Stimulated activated CD8-positive, alpha-beta memory T cell treated with anti-CD3 and anti-CD28 coated beads, Interleukin-7, amount 100 ng/mL, for 24 hours (primary cell): ENCODE measurements around the gene VAV3.
A peak's percentile ranks its signal among the peaks of the same experiment; 100 is the strongest.

Source experiments
- DNase-seq: peaks from one replicate; pipeline ENCODE4 v3.0.0-alpha.2; 2020; ENCODE audit warnings: low read depth

The VAV3 gene

GRCh38 chr1:107789817-107790524 lies 175.0 kb downstream of the VAV3 start:
- DNase-seq, result no peak

- DNase-seq, result no peak
Measured at GRCh38 chr1:107788206-107789202, 176.5 kb downstream of the VAV3 start.

DNA sequence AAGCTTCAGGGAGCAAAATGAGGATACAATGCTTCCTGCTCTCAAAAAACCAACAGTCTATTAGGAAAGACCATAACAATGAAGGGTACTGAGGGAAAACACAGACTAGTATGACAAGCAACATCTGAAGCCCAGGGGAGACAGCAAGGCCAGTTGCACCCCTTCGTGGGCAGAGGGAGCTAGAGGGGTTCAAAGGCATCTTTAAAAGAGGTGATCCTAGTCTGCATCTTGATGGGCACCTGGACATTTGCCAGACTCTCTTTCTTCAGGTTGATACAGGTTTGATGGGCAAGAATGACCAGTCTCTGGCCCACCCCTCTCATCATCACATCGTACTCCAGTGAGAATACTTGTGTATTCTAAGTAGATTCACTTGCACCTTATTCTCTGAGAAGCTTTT lies 177.7 kb downstream of the VAV3 start:
- no peak for DNase-seq

DNA sequence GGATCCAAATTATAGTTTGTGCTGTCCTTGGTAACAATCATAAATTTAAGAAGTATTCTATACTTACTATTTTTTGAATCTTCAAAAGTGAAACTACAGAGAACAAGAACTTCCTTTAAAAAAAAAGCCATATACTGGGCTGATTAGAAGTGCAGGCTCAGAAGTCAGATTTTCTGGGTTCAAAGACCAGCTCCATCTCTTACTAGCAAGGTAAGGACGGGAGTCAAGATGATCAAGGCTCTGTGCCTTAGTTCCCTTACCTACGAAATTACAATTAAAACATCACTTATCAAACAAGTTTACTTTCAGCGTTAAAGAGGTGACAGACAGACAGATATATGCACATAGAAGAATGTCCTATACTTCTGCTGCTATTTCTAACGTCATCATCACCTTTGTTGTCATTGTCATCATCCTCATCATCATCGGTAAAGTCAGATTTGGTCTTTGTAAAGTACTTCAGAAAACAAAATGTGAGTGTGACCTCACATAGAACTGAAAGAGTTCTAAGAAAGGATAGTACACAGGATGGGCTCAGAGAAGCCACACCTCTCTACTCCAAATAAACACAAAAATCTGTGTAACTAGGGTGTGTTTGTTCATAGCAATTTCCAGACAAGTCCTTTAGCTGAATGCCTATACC lies 178.7 kb downstream of the VAV3 start:
- no peak for DNase-seq

DNA sequence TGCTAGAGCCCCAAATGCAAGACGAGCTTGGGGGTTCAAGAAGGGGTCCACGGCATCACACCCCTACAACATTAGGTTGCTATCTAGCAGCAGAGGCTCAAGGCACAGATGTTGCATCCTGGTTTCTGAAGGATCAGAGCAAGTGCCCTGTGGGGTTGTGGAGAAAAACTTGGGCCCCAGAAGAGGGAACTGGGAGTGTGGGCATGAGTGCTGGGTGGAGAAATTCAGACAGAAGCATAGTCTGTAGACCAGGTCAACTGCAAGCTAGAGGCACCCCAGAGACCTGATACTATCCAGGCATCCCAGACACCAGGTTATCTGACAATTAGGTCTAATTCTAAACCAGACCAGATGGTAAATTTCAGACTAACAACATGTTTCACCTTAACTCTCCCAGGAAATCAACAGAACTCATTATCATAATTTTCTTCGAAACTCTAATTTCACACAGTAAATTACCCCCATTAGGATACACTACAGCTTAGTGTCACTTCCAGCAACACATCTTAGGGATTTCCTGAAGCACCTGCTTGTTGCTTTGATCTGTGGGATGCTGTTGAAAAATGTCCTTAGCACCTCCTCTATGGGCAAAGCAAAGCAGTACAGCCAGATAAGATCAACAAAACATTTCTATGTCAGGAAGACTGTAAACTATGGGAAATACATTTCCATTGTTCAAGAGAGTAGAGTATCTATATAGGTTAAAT lies 179.3 kb downstream of the VAV3 start:
- DNase-seq, result no peak

DNA sequence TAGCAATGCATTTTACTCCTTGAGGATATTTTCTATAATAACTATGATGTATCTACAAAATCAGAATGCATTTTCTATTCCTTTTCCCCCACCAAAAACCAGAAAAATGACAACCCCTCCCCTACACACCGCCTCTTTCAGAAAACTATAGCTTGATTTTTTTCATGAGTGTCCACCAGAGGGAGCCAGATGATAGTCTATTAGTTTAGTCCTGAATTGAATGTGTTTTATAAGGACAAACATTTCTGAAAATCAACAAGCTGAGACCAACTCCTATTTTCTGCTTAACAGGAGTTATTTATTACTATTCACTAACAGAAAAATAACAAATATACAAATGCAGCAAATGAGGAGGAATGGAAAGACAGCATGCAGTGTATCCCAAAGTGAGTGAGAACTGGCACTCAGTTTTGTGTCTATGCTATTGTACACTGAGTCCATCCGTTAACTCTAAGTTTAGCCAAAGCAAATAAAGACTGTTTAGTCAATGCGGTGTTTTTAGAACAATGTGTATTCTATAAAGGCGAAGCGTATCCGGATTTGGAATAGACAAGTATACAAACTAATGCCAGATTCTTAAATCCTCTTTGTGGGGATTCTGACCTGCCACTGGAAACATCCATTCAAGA lies 182.6 kb downstream of the VAV3 start:
- DNase-seq, result no peak

- DNase-seq, result no peak
Measured at GRCh38 chr1:107781245-107781644, 183.7 kb downstream of the VAV3 start.

GRCh38 chr1:107777664-107778047 lies 187.3 kb downstream of the VAV3 start:
- no peak for DNase-seq

DNA sequence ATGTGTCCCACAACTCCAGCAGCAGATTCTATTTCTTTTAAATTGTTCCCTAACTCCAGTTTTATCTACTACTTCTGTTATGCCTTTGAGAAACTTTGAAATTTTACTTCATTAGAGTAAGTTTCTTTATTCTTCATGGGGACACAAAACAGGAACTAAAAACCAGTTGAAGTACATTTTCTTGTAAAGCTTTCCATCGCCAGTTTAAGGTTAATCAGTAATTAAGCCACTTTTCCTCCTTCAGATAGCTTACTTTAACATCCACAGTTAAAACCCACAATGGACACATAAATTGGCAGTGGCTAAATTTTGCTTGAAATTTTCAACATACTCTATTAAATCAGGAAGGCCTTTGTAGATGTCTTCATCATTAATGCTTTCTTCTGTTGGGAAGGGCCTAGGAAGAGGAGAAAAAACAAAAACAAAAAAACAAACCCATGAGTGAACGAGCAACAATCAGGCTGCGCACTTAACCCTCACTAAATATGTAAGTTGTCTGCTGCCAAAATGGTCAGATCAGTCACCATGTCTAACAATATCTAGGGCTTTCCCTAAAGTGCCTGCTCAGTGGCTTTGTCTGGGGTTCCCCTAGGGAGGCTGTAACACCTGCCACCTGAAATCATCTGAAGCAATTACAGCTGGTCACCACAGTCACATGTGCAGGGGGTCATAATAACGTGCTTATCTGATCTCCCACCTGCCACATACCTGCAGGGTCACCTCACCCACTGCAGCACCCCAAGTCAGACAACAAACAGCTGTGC lies 187.9 kb downstream of the VAV3 start:
- DNase-seq, result no peak

- DNase-seq, result no peak
Measured at GRCh38 chr1:107771377-107771776, 193.6 kb downstream of the VAV3 start.

DNA sequence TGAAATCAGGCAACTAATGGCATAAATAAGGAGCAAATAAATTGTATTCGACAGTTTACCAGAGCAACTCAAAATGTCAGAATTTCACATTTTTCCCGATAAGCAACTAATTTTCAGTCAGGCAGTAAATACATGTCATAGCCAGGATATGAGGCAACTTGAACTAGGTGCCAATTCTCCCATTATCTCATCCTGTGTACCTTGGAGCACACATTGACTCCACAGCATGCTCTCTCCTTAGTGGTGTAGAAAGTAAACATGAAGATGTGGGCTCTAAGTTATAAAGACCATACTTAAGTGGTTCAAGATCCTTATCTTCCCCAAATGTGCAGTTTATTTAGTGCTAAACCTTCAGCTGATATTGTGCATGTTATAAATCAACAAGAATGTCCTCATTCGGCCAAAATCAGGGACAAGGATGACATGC lies 197.8 kb downstream of the VAV3 start:
- no peak for DNase-seq

GRCh38 chr1:107766533-107766932 lies 198.4 kb downstream of the VAV3 start:
- no peak for DNase-seq

DNA sequence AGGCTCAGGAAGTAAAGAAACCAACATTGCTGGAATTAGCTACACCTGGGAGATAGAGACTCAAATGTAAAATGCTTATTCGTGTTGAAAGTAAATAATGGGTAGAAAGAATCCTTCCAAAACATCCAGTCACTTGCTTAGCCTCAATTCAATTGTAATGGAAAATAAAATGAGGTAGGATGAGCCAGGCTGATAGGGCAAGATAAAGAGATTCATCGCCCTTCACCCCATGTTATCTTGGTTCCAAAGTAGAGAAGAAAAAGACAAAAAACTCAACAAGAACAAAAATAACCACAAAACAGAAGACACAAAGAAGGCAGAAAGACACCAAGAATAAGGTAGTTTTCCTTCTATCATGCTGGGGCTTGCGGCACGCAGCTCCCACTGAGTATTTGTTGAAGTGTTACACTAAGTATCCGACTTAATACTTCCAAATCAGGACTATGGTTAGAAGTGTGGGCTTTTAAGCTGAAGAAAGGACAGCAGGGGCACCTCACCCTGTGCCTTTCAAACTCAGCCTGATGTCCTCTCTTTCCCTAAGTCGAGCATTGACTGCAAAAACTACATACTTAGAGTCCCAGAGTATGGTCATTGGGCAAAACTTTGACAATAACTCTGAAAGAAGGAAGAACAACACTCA lies 202.1 kb downstream of the VAV3 start:
- no peak for DNase-seq

GRCh38 chr1:107760065-107760464 lies 204.9 kb downstream of the VAV3 start:
- DNase-seq, result no peak

GRCh38 chr1:107750364-107750959 lies 214.5 kb downstream of the VAV3 start:
- DNase-seq, result peak; percentile 21

GRCh38 chr1:107748531-107748930 lies 216.4 kb downstream of the VAV3 start:
- DNase-seq, result no peak

- no peak for DNase-seq
Measured at GRCh38 chr1:107741242-107741641, 223.7 kb downstream of the VAV3 start.

GRCh38 chr1:107740579-107740978 lies 224.4 kb downstream of the VAV3 start:
- no peak for DNase-seq

- no peak for DNase-seq
Measured at GRCh38 chr1:107739651-107740050, 225.3 kb downstream of the VAV3 start.

GRCh38 chr1:107739201-107739600 lies 225.8 kb downstream of the VAV3 start:
- no peak for DNase-seq
